NB4 (cell line): Measurements from ENCODE around the gene GLT6D1.

Experiments
- MYC ChIP-seq: IDR thresholded peaks from 2 replicates; pipeline ENCODE4 v1.6.1; 2011; ENCODE audit warnings: low read depth, low read length
- POLR2A ChIP-seq: IDR thresholded peaks from 2 replicates; pipeline ENCODE4 v1.6.1; 2011; ENCODE audit warnings: mild to moderate bottlenecking; ENCODE audit not compliant: insufficient read length; ENCODE audit errors: extremely low read depth
- TF ChIP-seq, protein P1 (sequence below): IDR thresholded peaks from one replicate; pipeline ENCODE4 v1.5.1; 2012; ENCODE audit warnings: low read depth, low read length
- TF ChIP-seq, protein P2 (sequence below): IDR thresholded peaks from 2 replicates; pipeline ENCODE4 v1.6.1; 2011; ENCODE audit warnings: low read depth, low read length

DNA sequence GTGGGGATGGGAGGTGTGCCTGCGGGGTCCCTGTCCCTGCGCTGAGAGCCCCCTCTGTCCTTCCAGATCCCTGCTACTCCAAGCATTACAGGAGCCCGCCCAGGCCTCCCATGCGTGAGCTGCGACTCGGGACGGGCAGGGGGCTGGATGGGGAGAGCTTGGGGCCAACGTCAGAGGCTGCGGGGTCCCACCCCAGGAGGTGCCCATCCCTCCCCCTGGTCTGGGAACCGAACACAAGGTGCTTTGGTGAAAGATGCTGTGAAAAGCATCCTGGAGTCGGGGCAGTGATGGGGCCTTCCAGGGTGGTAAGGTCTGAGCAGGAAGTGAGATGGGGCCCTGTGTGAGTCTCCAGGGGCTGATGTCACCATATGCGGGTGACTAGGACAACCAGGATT, 26.5 kb upstream of the GLT6D1 start:
- TF ChIP-seq, protein P1, sequence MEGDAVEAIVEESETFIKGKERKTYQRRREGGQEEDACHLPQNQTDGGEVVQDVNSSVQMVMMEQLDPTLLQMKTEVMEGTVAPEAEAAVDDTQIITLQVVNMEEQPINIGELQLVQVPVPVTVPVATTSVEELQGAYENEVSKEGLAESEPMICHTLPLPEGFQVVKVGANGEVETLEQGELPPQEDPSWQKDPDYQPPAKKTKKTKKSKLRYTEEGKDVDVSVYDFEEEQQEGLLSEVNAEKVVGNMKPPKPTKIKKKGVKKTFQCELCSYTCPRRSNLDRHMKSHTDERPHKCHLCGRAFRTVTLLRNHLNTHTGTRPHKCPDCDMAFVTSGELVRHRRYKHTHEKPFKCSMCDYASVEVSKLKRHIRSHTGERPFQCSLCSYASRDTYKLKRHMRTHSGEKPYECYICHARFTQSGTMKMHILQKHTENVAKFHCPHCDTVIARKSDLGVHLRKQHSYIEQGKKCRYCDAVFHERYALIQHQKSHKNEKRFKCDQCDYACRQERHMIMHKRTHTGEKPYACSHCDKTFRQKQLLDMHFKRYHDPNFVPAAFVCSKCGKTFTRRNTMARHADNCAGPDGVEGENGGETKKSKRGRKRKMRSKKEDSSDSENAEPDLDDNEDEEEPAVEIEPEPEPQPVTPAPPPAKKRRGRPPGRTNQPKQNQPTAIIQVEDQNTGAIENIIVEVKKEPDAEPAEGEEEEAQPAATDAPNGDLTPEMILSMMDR = no peak
- TF ChIP-seq, protein P2, sequence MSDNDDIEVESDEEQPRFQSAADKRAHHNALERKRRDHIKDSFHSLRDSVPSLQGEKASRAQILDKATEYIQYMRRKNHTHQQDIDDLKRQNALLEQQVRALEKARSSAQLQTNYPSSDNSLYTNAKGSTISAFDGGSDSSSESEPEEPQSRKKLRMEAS = no peak
- TF ChIP-seq POLR2A (no peak), MYC (no peak)
